ENCODE measurements around the gene TNIP2. TPM values are rescaled to one million over a fixed set of nuclear protein-coding genes. Genes with fewer than 3 reads are reported as not detected.

The TNIP2 gene
- total RNA-seq, 2 donors from 2014 or later, result 33.1 to 36.5 TPM

DNA sequence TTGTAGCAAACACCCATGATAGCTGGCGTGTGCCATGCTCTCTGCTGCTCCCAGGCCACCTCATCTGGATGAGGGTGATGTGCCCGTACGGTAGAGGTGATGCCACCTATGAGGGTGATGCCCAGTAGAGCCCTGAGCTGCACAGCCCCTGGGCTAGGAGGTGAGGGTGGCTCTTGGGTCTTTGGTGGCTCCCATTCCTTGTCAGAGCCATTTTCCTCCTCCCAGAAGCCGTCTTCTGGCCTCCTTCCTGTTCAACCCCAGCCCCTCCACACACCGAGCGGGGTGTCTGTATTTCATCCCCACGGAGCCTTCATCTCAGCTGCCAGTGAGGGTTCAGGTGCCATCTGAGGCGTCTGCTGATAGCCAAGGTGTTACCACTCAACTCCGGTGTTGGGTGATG, 12.0 kb upstream of the TNIP2 start:
- WGBS, 2 experiments (ENCODE audit: insufficient coverage in 1 of 2, insufficient read length in 1 of 2), result 87 to 89% methylated on average over 4 to 9 of the region's 9 CpGs
- H3K27me3 ChIP-seq (ENCODE audit: control insufficient read depth, insufficient read depth, low read length, poor library complexity, severe bottlenecking), result no peaks in the 10 kb centered on the region
- H3K27me3 Mint-ChIP-seq (ENCODE audit: insufficient read depth), result peaks cover 6% of the 10 kb centered on the region

DNA sequence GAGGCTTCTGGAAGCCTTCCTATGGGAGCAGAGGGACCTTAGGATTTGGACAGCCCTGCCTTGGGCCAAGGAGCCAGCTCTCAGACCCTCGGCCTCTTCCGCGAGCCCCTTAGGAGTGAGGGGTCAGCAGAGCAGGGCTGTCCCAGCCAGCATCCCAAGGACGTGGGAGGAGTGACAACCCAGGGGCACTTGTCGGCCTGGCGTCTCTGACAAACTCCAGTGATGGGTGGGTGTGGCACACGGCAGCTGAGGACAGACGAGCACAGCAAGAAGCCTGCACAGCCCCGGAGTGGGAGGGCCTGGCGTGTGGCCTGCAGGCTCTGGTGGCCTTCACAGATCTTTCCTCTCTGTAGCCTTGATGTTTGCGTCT, 11.6 kb upstream of the TNIP2 start:
- Histone ChIP-seq H3K9me3 (ENCODE audit: control insufficient read depth, low read length) (peaks cover 10% of the 10 kb centered on the region), H3K9ac (ENCODE audit: extremely low read depth, low read length, poor library complexity, severe bottlenecking) (no peak overlapping the region), H3K36me3 (ENCODE audit: control insufficient read depth, insufficient read depth, low read length) (no peaks in the 10 kb centered on the region), H3K27me3 (ENCODE audit: control insufficient read depth, insufficient read depth, low read length, poor library complexity, severe bottlenecking) (no peaks in the 10 kb centered on the region), H3K27ac (ENCODE audit: low read depth, low read length) (no peak overlapping the region), H3K4me3 (ENCODE audit: low read length) (no peak overlapping the region), H3K4me1 (ENCODE audit: control insufficient read depth, insufficient read depth, low read length) (no peaks in the 10 kb centered on the region)
- TF ChIP-seq, protein P1, sequence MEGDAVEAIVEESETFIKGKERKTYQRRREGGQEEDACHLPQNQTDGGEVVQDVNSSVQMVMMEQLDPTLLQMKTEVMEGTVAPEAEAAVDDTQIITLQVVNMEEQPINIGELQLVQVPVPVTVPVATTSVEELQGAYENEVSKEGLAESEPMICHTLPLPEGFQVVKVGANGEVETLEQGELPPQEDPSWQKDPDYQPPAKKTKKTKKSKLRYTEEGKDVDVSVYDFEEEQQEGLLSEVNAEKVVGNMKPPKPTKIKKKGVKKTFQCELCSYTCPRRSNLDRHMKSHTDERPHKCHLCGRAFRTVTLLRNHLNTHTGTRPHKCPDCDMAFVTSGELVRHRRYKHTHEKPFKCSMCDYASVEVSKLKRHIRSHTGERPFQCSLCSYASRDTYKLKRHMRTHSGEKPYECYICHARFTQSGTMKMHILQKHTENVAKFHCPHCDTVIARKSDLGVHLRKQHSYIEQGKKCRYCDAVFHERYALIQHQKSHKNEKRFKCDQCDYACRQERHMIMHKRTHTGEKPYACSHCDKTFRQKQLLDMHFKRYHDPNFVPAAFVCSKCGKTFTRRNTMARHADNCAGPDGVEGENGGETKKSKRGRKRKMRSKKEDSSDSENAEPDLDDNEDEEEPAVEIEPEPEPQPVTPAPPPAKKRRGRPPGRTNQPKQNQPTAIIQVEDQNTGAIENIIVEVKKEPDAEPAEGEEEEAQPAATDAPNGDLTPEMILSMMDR (conservative IDR thresholded peaks at IDR 0.05), result no peak
- Mint-ChIP-seq H3K27ac (no peak overlapping the region), H3K27me3 (ENCODE audit: insufficient read depth) (peaks cover 5% of the 10 kb centered on the region), H3K9me3 (peaks cover 9% of the 10 kb centered on the region), H3K4me3 (no peak overlapping the region), H3K36me3 (ENCODE audit: low read depth) (no peaks in the 10 kb centered on the region), H3K4me1 (peaks cover 1% of the 10 kb centered on the region)
- DNase-seq, result no peak
- WGBS, 2 experiments (ENCODE audit: insufficient coverage in 1 of 2, insufficient read length in 1 of 2), result 80 to 88% methylated on average over 8 to 11 of the region's 11 CpGs

More for the DNA sequence above, 12.0 kb upstream of the TNIP2 start:
- Histone ChIP-seq H3K36me3 (ENCODE audit: control insufficient read depth, insufficient read depth, low read length) (no peaks in the 10 kb centered on the region), H3K4me1 (ENCODE audit: control insufficient read depth, insufficient read depth, low read length) (no peaks in the 10 kb centered on the region), H3K9ac (ENCODE audit: extremely low read depth, low read length, poor library complexity, severe bottlenecking) (no peak overlapping the region), H3K27ac (ENCODE audit: low read depth, low read length) (no peak overlapping the region), H3K4me3 (ENCODE audit: low read length) (no peak overlapping the region), H3K9me3 (ENCODE audit: control insufficient read depth, low read length) (peaks cover 9% of the 10 kb centered on the region)
- Mint-ChIP-seq H3K36me3 (ENCODE audit: low read depth) (no peaks in the 10 kb centered on the region), H3K4me1 (peaks cover 1% of the 10 kb centered on the region), H3K27ac (no peak overlapping the region), H3K9me3 (peaks cover 5% of the 10 kb centered on the region), H3K4me3 (no peak overlapping the region)
- DNase-seq, result no peak
- TF ChIP-seq, protein P1 (conservative IDR thresholded peaks at IDR 0.05), result no peak

GRCh38 chr4:2767046-2767704, 11.0 kb upstream of the TNIP2 start:
- H3K9ac ChIP-seq (ENCODE audit: extremely low read depth, low read length, poor library complexity, severe bottlenecking), result no peak overlapping the region
- 85 to 92% methylated on average over 5 of the region's 5 CpGs for WGBS, 2 experiments (ENCODE audit: insufficient coverage in 1 of 2, insufficient read length in 1 of 2)

More at GRCh38 chr4:2767046-2767704, 11.0 kb upstream of the TNIP2 start:
- Mint-ChIP-seq H3K9me3 (peaks cover 14% of the 10 kb centered on the region), H3K27ac (no peak overlapping the region), H3K4me3 (no peak overlapping the region), H3K36me3 (ENCODE audit: low read depth) (no peaks in the 10 kb centered on the region), H3K27me3 (ENCODE audit: insufficient read depth) (peaks cover 5% of the 10 kb centered on the region), H3K4me1 (peaks cover 1% of the 10 kb centered on the region)
- Histone ChIP-seq H3K4me1 (ENCODE audit: control insufficient read depth, insufficient read depth, low read length) (no peaks in the 10 kb centered on the region), H3K9me3 (ENCODE audit: control insufficient read depth, low read length) (peaks cover 15% of the 10 kb centered on the region), H3K4me3 (ENCODE audit: low read length) (no peak overlapping the region), H3K27ac (ENCODE audit: low read depth, low read length) (no peak overlapping the region), H3K27me3 (ENCODE audit: control insufficient read depth, insufficient read depth, low read length, poor library complexity, severe bottlenecking) (no peaks in the 10 kb centered on the region), H3K36me3 (ENCODE audit: control insufficient read depth, insufficient read depth, low read length) (no peaks in the 10 kb centered on the region)
- TF ChIP-seq, protein P1 (conservative IDR thresholded peaks at IDR 0.05), result no peak
- DNase-seq, result no peak
